K562 (cell line): Measurements from ENCODE around the gene NAIF1. TPM values are rescaled to one million over a fixed set of nuclear protein-coding genes. Genes with fewer than 3 reads are reported as not detected.

ENCODE experiments used
- ADNP ChIP-seq: fragments of 200-800 bp; sonication (Bioruptor generic); IDR thresholded peaks from 2 replicates; pipeline ENCODE4 v1.6.1; 2016; ENCODE audit warnings: missing genetic modification characterization, missing compliant biosample characterization
- HCFC1 ChIP-seq: IDR thresholded peaks from 2 replicates; pipeline ENCODE4 v1.6.1; 2012; ENCODE audit warnings: low read depth, low read length, improper control_type of control experiment
- PBX2 ChIP-seq, 2 experiments: IDR thresholded peaks in 1 of 2; conservative IDR thresholded peaks in 1 of 2; 2 replicates each; pipeline ENCODE4 v1.6.1; 2016; ENCODE audit warnings: low read depth in 2 of 2, mild to moderate bottlenecking in 1 of 2, missing compliant biosample characterization in 1 of 2, missing genetic modification characterization in 1 of 2, moderate library complexity in 1 of 2
- RB1 ChIP-seq: fragments of 450-650 bp; IDR thresholded peaks from 2 replicates; pipeline ENCODE4 v1.6.1; 2017; ENCODE audit warnings: low read depth, mild to moderate bottlenecking
- SMARCE1 ChIP-seq: fragments of 450-650 bp; IDR thresholded peaks from 2 replicates; pipeline ENCODE4 v1.7.1; 2016; ENCODE audit warnings: mild to moderate bottlenecking
- SNIP1 ChIP-seq: fragments of 450-650 bp; IDR thresholded peaks from 2 replicates; pipeline ENCODE4 v1.7.1; 2017; ENCODE audit warnings: low read depth, mild to moderate bottlenecking
- TSHZ1 ChIP-seq: fragments of 250-450 bp; sonication (Bioruptor Pico); IDR thresholded peaks from 2 replicates; pipeline ENCODE4 v1.4.0; 2020; ENCODE audit warnings: mild to moderate bottlenecking, moderate library complexity
- polyA plus RNA-seq, 8 experiments: library from polyadenylated mRNA; depleted of rRNA in 4 of 8; stranded (reverse) in 5 of 8; unstranded in 3 of 8; fragments of >200 nt; fragmentation: Nextera tagmentation in 2 of 8; fragmentation: Illumina TruSeq in 1 of 8; extraction: Ambion mirVana in 2 of 8; extraction: Trizol in 1 of 8; gene quantifications; 2 replicates each; pipeline versions ENCODE4 v1.2.1 to v1.2.3, GENCODE V29; 2011 to 2014; ENCODE audit warnings: inconsistent platforms in 1 of 8, missing spikeins in 1 of 8
- total RNA-seq, 7 experiments: library from RNA; depleted of rRNA in 6 of 7; stranded (reverse); fragments of >200 nt in 6 of 7; fragmentation: Illumina TruSeq in 2 of 7; extraction: Trizol in 2 of 7; gene quantifications; 2 replicates each; pipeline versions ENCODE4 v1.2.1 to v1.2.3, GENCODE V29; 2011 to 2021; ENCODE audit warnings: low replicate concordance in 1 of 7

NAIF1 gene
- total and polyA plus RNA-seq, 9 of the 15 experiments (the other 6 are each of a cell fraction or from before 2014, with no cell fraction given) = 4.8 to 26.6 (median 17.2) TPM

- TF ChIP-seq PBX2 (CRISPR knock-in tag; IDR thresholded peaks at IDR 0.05; ENCODE audit: low read depth) (no peak), PBX2 (tag; conservative IDR thresholded peaks at IDR 0.05; ENCODE audit: low read depth) (peak; percentile 87), SMARCE1 (0 out of 2 replicates have a peak, but pooled peaks have one; percentile 11), RB1 (0 out of 2 replicates have a peak, but pooled peaks have one; percentile 17), ADNP (tag) (peak; percentile 61; the same call in 1 of the 2 replicates), SNIP1 (no peak), TSHZ1 (CRISPR knock-in tag) (0 out of 2 replicates have a peak, but pooled peaks have one; percentile 12), HCFC1 (no peak)
- TF ChIP-seq, all 486 proteins: peak for 9
These were observed 17.3 kb downstream of the NAIF1 start (continued) for GRCh38 chr9:128049843-128050242.
